ENCODE measurements around the gene HABP4.

GRCh38 chr9:96510258-96510657 lies 60.3 kb downstream of the HABP4 start:
- no peak for TF ChIP-seq POLR2A (IDR thresholded peaks at IDR 0.05)
- no peak for TF ChIP-seq CTCF (IDR thresholded peaks at IDR 0.05)
